GM12878 (cell line): ENCODE results near the gene GAS2L1. TPM values are rescaled to one million over a fixed set of nuclear protein-coding genes. Genes with fewer than 3 reads are reported as not detected.

Experiments used
- ATAC-seq: fragments of 200-7000 bp; cut with Tn5 transposase; 3 replicates; pipeline ENCODE4 v1.9.1; 2020; ENCODE audit warnings: mild to moderate bottlenecking, moderate library complexity
- BruUV-seq: library from RNA; stranded (reverse); fragments of 400-500 nt; replicated peaks from 2 replicates; lab custom pipeline; 2021; lab: Mats Ljungman, UMichigan
- CTCF ChIA-PET: fragments of 300-600 bp; sonication (Branson Sonifier 250); formaldehyde crosslinking; extraction: SDS; loops from one replicate; lab custom pipeline; 2021; ENCODE audit warnings: inconsistent platforms; lab: Yijun Ruan, JAX
- POLR2A ChIA-PET: fragments of 350-600 bp; formaldehyde crosslinking; extraction: SDS; loops from one replicate; lab custom pipeline; 2021; ENCODE audit warnings: inconsistent platforms; lab: Charles Lee
- RAD21 ChIA-PET: fragments of 300-600 bp; sonication (Branson Sonifier 250); formaldehyde crosslinking; loops from one replicate; lab custom pipeline; 2023; ENCODE audit warnings: antibody characterized with exemption; ENCODE audit not compliant: unreplicated experiment; lab: Charles Lee
- SMC1A ChIA-PET: fragments of 300-600 bp; sonication (Branson Sonifier 250); formaldehyde crosslinking; loops from one replicate; lab custom pipeline; 2023; ENCODE audit not compliant: unreplicated experiment, uncharacterized antibody; lab: Charles Lee
- DNase-seq: peaks from one replicate; pipeline ENCODE4 v3.0.0-alpha.2; 2011; ENCODE audit warnings: low read depth, low spot score
- FAIRE-seq: peaks from 3 replicates; lab custom pipeline; 2011; peaks lifted over from hg19 to GRCh38; lab: Jason Lieb, UNC
- H2AFZ ChIP-seq: 2 replicates; pipeline ENCODE4 v1.6.0; 2011; ENCODE audit warnings: low read depth, low read length, control low read depth; ENCODE audit not compliant: control insufficient read depth
- H3K27ac ChIP-seq: 2 replicates; pipeline ENCODE4 v1.5.1; 2011; ENCODE audit warnings: control low read depth; ENCODE audit not compliant: control insufficient read depth, insufficient read depth
- H3K27me3 ChIP-seq, 2 experiments: replicated peaks in 1 of 2; 2 replicates each; pipeline versions ENCODE4 v1.6.0 to v1.6.1; 2011; ENCODE audit warnings: low read length in 1 of 2; ENCODE audit not compliant: control insufficient read depth in 2 of 2, insufficient read depth in 2 of 2
- H3K36me3 ChIP-seq, 2 experiments: 2 replicates each; pipeline ENCODE4 v1.5.1; 2011; ENCODE audit warnings: low read length in 1 of 2; ENCODE audit not compliant: control insufficient read depth in 2 of 2, insufficient read depth in 2 of 2
- H3K4me1 ChIP-seq: 2 replicates; pipeline ENCODE4 v1.6.1; 2011; ENCODE audit warnings: mild to moderate bottlenecking, low read length, moderate library complexity, mixed read lengths; ENCODE audit not compliant: control insufficient read depth, insufficient read depth
- H3K4me2 ChIP-seq: 2 replicates; pipeline ENCODE4 v1.6.0; 2011; ENCODE audit warnings: control low read depth; ENCODE audit not compliant: control insufficient read depth, insufficient read depth
- H3K4me3 ChIP-seq: fragments of 200-600 bp; sonication (generic); 2 replicates; pipeline ENCODE4 v1.5.1; 2016
- H3K79me2 ChIP-seq: 2 replicates; pipeline ENCODE4 v1.6.0; 2011; ENCODE audit warnings: low read length; ENCODE audit not compliant: control insufficient read depth, insufficient read depth
- H3K9ac ChIP-seq: 2 replicates; pipeline ENCODE4 v1.8.0; 2011; ENCODE audit warnings: low read length, control low read depth, mixed read lengths; ENCODE audit not compliant: control insufficient read depth, insufficient read depth
- H3K9me3 ChIP-seq: replicated peaks from 3 replicates; pipeline ENCODE4 v1.5.1; 2011; ENCODE audit warnings: mild to moderate bottlenecking, low read length; ENCODE audit not compliant: control insufficient read depth, insufficient read depth
- H4K20me1 ChIP-seq: 2 replicates; pipeline ENCODE4 v1.6.0; 2011; ENCODE audit not compliant: control insufficient read depth, insufficient read depth
- ATF2 ChIP-seq: IDR thresholded peaks from 2 replicates; pipeline ENCODE4 v1.6.1; 2012; ENCODE audit warnings: low read length, inconsistent platforms
- CEBPB ChIP-seq, 2 experiments: fragments of 150-350 bp in 1 of 2; IDR thresholded peaks; 2 replicates each; pipeline ENCODE4 v1.6.1; 2012 to 2014; ENCODE audit warnings: low read depth in 2 of 2, low read length in 2 of 2, borderline replicate concordance in 1 of 2, inconsistent platforms in 1 of 2
- FOS ChIP-seq: IDR thresholded peaks from 3 replicates; pipeline ENCODE4 v1.6.1; 2011; ENCODE audit warnings: borderline replicate concordance; ENCODE audit not compliant: insufficient read length; ENCODE audit errors: extremely low read depth
- GABPA ChIP-seq: IDR thresholded peaks from 2 replicates; pipeline ENCODE4 v1.6.1; 2014; ENCODE audit warnings: antibody characterized with exemption, low read depth, mild to moderate bottlenecking, inconsistent platforms
- HDAC2 ChIP-seq: fragments of 200-600 bp; sonication (generic); IDR thresholded peaks from 2 replicates; pipeline ENCODE4 v1.6.1; 2017
- HDAC6 ChIP-seq: fragments of 200-600 bp; sonication (generic); IDR thresholded peaks from one replicate; pipeline ENCODE4 v1.8.0; 2017; ENCODE audit warnings: antibody characterized with exemption; ENCODE audit not compliant: unreplicated experiment
- NFXL1 ChIP-seq: fragments of 450-650 bp; IDR thresholded peaks from 2 replicates; pipeline ENCODE4 v1.6.1; 2017; ENCODE audit warnings: antibody characterized with exemption, mild to moderate bottlenecking, borderline replicate concordance
- RAD21 ChIP-seq: IDR thresholded peaks from 2 replicates; pipeline ENCODE4 v1.6.1; 2011; ENCODE audit warnings: mild to moderate bottlenecking, low read depth, low read length, moderate library complexity; ENCODE audit not compliant: insufficient read depth
- SRF ChIP-seq, 2 experiments: IDR thresholded peaks; 2 replicates each; pipeline ENCODE4 v1.6.1; 2011; ENCODE audit warnings: low read depth in 2 of 2, low read length in 2 of 2, mild to moderate bottlenecking in 1 of 2, moderate library complexity in 1 of 2
- ZNF207 ChIP-seq: fragments of 450-650 bp; IDR thresholded peaks from 2 replicates; pipeline ENCODE4 v1.6.1; 2014; ENCODE audit warnings: antibody characterized with exemption, mild to moderate bottlenecking, borderline replicate concordance
- WGBS: methylation state at CpG from one replicate; pipeline ENCODE4 v1.1.6; 2016; ENCODE audit warnings: low lambda C conversion rate; ENCODE audit not compliant: insufficient replicate concordance, insufficient coverage; ENCODE audit errors: missing lambda C conversion rate; 5-methylcytosine and 5-hydroxymethylcytosine counted together
- in situ Hi-C: fragments of 300-500 bp; cut with MboI; formaldehyde crosslinking; loops from 9 replicates; pipeline ENCODE4 v1.14.3; 2018; ENCODE audit warnings: mixed read lengths
- intact Hi-C: fragments of 100-400 bp; cut with micrococcal nuclease; formaldehyde crosslinking; loops from one replicate; pipeline ENCODE4 v1.14.2; 2022; ENCODE audit not compliant: unreplicated experiment
- polyA plus RNA-seq, 11 experiments: library from polyadenylated mRNA; depleted of rRNA in 4 of 11; unstranded in 6 of 11; stranded (reverse) in 5 of 11; fragments of >200 nt; fragmentation: Nextera tagmentation in 4 of 11; fragmentation: Illumina TruSeq in 1 of 11; extraction: Ambion mirVana in 4 of 11; extraction: Trizol in 1 of 11; gene quantifications; 1 replicate in 1 of 11; 2 replicates in 10 of 11; pipeline versions ENCODE4 v1.2.1 to v1.2.3, GENCODE V29; 2011 to 2016; ENCODE audit warnings: inconsistent platforms in 2 of 11, missing spikeins in 2 of 11, low read depth in 1 of 11
- total RNA-seq, 4 experiments: library from RNA; depleted of rRNA in 3 of 4; stranded (reverse); fragments of >200 nt in 3 of 4; fragmentation: Illumina TruSeq in 1 of 4; extraction: Trizol in 1 of 4; gene quantifications; 2 replicates each; pipeline versions ENCODE4 v1.2.1 to v1.2.3, GENCODE V29; 2013 to 2021

Gene GAS2L1
- total and polyA plus RNA-seq, 10 of the 15 experiments (the other 5 are each of a cell fraction or from before 2014, with no cell fraction given), result 0.03 to 0.13 TPM; not detected in 8

- no peaks in the 10 kb centered on the region for H3K9me3 ChIP-seq
- TF ChIP-seq HDAC2 (no peak), NFXL1 (no peak), CEBPB (IDR thresholded peaks at IDR 0.05; ENCODE audit: borderline replicate concordance in 1 of 2, low read depth in 2 of 2, low read length in 2 of 2) (no peak), SRF (IDR thresholded peaks at IDR 0.05; ENCODE audit: low read depth in 2 of 2, low read length in 2 of 2) (no peak), RAD21 (no peak), GABPA (no peak), ZNF207 (no peak), HDAC6 (no peak), FOS (no peak), ATF2 (no peak)
- peaks cover 4 to 36% of the 10 kb centered on the region in 2 experiments; a peak in 3 of 4 replicates for H3K36me3 ChIP-seq
- no peaks in the 10 kb centered on the region for H4K20me1 ChIP-seq
- H3K79me2 ChIP-seq, result no peaks in the 10 kb centered on the region
- ChIA-PET POLR2A (no interaction called here), SMC1A (no interaction called here), CTCF (no interaction called here), RAD21 (no interaction called here)
- FAIRE-seq (no peak), DNase-seq (no peak), ATAC-seq (no peak)
- 97% methylated on average over 9 of the region's 9 CpGs for WGBS
- no peak overlapping the region for H3K4me3 ChIP-seq
- no peak overlapping the region for H2AFZ ChIP-seq
- in situ Hi-C loops, result no loop called here
- BruUV-seq, result no TSS peak
- no peaks in the 10 kb centered on the region for H3K4me1 ChIP-seq
- H3K4me2 ChIP-seq, result no peak overlapping the region
- H3K9ac ChIP-seq, result no peak overlapping the region
- H3K27me3 ChIP-seq, result no peaks in the 10 kb centered on the region
- intact Hi-C loops, result no loop called here
- H3K27ac ChIP-seq, result no peak overlapping the region
Measured at GRCh38 chr22:29325785-29326315, 19.4 kb downstream of the GAS2L1 start.
